Posterior cingulate gyrus (tissue), 11 donors: ENCODE data around the gene CCDC191.

Experiments used
- DNase-seq, 10 donors: peaks; one replicate each; pipeline versions ENCODE4 v3.0.0 to v3.0.0-alpha.2; 2020 to 2021; ENCODE audit warnings: mixed read lengths in 3 of 10
- intact Hi-C: fragments of 100-400 bp; cut with DNase I; formaldehyde crosslinking; loops from one replicate; pipeline ENCODE4 v1.15.1; 2023

CCDC191 gene

GRCh38 chr3:113968986-113969385 is 87.3 kb downstream of the CCDC191 start:
- intact Hi-C loops = no loop called here
- no peak for DNase-seq

GRCh38 chr3:113966172-113966571 is 90.2 kb downstream of the CCDC191 start:
- DNase-seq = no peak
- intact Hi-C loops = no loop called here

DNA sequence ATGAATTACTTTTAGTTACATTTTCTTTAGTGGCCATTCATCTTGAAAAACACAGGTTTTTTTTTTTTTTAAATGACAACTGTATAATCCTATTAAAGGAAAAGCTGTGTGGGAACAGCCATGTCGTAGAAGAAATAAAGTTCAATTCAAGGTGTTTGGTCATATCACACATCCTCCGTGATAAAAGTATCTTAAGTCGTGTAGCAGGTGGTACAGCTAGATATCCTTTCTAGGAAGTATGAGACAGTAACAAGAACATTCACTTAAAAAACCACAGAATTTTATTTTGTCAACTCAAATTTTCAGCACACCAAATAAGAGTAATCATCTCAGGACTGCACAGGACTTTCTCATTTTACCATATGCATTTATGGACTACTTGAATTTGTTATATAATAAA is 92.4 kb downstream of the CCDC191 start:
- intact Hi-C loops = no loop called here
- DNase-seq = no peak

DNA sequence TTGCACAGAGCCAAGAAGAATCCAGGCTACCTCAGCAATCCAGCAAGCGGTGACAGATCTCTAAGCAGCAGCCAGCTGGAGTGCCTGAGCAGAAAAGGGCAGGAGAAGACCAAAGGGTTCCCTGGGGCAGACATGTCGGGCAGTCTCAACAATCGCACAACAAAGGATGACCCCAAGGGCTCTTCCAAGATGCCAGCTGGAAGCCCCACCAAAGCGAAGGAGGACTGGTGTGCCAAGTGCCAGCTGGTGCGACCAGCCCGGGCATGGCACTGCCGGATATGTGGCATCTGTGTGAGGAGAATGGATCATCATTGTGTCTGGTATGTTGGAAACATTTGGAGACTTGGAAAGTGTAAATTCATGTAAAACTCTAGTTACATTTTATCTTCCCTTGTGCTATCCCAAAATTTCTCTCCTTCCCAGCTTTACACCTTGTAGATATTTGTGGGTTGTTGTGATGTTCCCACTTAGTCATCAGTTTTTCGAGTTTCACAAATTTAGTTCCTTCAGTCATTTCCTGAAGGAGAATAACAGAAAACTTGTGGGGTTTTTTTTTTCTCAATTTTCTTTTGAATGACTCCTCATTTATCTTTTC is 102.1 kb downstream of the CCDC191 start:
- peak in 7 of 10 donors; percentile 19 to 89 (median 32) for DNase-seq
- intact Hi-C loops = no loop called here

DNA sequence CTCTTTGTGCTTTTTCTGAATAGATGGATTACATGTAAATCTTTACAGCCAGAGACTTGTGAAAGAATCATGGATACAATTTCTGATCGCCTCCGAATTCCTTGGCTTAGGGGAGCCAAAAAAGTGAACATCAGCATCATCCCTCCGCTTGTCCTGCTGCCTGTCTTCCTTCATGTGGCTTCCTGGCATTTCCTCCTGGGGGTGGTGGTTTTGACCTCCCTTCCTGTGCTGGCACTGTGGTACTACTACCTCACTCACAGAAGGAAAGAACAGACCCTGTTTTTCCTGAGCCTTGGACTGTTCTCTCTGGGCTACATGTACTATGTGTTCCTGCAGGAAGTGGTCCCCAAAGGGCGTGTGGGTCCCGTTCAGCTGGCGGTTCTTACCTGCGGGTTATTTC is 102.6 kb downstream of the CCDC191 start:
- intact Hi-C loops = no loop called here
- DNase-seq = no peak

GRCh38 chr3:113952921-113953320 is 103.4 kb downstream of the CCDC191 start:
- intact Hi-C loops = no loop called here
- DNase-seq = no peak

DNA sequence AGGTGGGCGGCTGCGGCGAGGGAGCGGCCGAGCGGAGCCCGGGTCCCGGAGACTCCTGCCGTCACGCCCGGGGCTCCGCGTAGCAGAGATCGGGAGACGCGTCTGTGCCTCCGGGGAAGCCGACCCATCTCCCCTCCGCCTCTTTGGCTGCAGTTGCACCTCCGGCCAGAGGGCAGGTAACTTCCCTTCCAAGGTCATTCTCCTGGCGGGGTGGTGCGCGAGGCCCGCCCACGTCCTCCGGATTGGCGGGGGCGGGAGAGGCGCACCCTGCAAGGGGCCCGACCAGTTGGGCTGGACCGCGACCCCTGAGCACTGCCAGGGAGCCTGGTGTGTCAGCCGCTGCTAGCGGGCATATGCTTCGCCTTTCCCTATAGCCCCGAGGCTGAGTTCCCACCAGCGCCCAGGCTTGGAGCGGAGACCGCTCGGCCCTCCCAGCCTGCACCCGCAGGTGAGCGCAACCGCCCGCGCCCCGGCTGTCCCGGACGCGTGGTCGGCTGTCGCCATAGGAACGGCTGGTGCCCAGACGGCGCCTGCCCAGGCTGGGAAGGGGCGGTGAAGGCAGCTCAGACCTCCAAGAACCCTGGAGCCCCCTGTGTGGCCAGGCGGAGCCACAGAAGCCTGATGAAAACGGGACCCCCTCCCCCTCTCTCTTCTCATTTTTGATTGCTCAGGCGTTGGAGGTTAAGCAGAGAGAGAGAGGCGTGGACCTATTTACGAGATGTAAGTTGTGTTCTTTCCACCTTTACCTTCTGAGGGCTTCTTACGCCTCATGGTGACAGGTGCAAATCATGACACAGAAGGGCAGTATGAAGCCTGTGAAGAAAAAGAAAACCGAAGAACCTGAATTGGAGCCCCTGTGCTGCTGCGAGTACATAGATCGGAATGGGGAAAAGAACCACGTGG is 108.1 kb downstream of the CCDC191 start:
- peak in 8 of 10 donors; percentile 28 to 90 (median 42) for DNase-seq
- intact Hi-C loops = loop anchor here (10.0 kb wide), 1 partner anchor 107 kb away; the partner anchor contains the start of genes CCDC191 and QTRT2

GRCh38 chr3:113947372-113948014 is 108.8 kb downstream of the CCDC191 start, which contains the start of gene ZDHHC23:
Gene ZDHHC23, plus strand, starts transcription at chr3:113948013. Its CDS starts 790 bp downstream, at chr3:113948803.
- intact Hi-C loops = loop anchor here (10.0 kb wide), 1 partner anchor 107 kb away; the partner anchor contains the start of genes CCDC191 and QTRT2
- DNase-seq = peak in 8 of 10 donors; percentile 28 to 91 (median 43)

DNA sequence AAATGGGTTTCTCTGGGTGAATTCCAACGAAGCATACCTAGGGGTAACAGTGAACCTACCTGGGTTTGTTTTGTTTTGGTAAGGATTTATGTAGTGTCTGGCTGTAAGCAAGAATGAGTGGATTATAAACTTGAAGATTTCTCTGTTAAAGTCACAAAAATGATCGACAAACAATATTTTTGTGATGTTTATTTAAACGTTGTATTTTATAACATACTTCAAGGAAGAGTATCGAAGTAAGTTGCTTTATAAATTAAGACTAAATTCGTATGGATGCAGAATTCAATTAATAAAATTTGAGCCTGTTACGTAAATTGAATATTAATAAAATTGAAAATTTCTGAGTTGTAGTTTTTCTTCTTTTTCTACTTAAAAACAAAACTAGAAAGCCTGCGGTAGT is 109.5 kb downstream of the CCDC191 start:
- intact Hi-C loops = loop anchor here (10.0 kb wide), 1 partner anchor 108 kb away; the partner anchor contains the start of genes CCDC191 and QTRT2
- DNase-seq = no peak

- no peak for DNase-seq
- intact Hi-C loops = no loop called here
Observed at GRCh38 chr3:113927556-113927955, 128.8 kb downstream of the CCDC191 start.

GRCh38 chr3:113914646-113915045 is 141.7 kb downstream of the CCDC191 start:
- no peak for DNase-seq
- intact Hi-C loops = loop anchor here (10.0 kb wide), 1 partner anchor 180 kb away; no protein-coding TSS in a partner anchor
